GM18868 (cell line): ENCODE results near the gene PLEKHF1.
"Not testable (repeated sequence)": the region's sequence is repeated elsewhere in the genome, so short reads cannot be mapped to it uniquely, and the experiment has no call there.

Source experiments
- ATAC-seq: cut with Tn5 transposase; IDR thresholded peaks from one replicate; pipeline ENCODE4 v1.9.1; 2021; ENCODE audit warnings: mild to moderate bottlenecking, moderate library complexity; ENCODE audit not compliant: unreplicated experiment

PLEKHF1 gene, protein sequence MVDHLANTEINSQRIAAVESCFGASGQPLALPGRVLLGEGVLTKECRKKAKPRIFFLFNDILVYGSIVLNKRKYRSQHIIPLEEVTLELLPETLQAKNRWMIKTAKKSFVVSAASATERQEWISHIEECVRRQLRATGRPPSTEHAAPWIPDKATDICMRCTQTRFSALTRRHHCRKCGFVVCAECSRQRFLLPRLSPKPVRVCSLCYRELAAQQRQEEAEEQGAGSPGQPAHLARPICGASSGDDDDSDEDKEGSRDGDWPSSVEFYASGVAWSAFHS

DNA sequence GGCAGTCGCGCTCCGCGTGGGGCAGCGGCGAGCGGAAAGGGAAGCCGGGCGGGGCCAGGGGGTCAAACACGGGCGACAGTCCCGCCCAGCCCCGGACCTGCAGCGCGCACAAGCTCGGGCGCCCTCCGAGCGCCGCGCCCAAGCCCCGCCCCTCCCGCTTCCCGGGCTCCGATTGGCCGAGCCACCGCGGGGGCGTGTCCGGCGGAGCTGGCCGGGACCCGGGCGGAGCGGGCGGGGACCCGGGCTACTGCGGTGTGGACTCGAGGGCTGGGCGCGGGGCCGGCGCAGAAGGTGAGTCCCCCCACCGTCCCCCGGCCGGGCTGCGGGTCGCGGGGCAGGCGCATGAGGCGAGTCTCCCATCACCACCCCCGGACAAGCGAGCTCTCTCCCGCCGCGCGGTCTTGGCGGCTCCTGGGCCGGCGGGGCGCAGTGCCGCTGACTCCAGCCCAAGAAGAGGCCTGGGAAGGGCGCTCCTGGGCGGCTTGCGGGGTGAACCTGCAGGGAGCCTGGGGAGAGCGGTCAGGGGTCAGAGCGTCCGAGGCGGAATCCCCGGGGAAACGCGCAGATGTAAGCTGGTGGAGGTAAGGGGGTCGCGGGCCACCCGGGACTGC is at the start of gene PLEKHF1:
Gene PLEKHF1, plus strand, starts transcription at position 247 of the 611 bp plus-strand sequence. CDS start 8,379 bp downstream, outside the sequence.
- peak; percentile 89 for ATAC-seq

DNA sequence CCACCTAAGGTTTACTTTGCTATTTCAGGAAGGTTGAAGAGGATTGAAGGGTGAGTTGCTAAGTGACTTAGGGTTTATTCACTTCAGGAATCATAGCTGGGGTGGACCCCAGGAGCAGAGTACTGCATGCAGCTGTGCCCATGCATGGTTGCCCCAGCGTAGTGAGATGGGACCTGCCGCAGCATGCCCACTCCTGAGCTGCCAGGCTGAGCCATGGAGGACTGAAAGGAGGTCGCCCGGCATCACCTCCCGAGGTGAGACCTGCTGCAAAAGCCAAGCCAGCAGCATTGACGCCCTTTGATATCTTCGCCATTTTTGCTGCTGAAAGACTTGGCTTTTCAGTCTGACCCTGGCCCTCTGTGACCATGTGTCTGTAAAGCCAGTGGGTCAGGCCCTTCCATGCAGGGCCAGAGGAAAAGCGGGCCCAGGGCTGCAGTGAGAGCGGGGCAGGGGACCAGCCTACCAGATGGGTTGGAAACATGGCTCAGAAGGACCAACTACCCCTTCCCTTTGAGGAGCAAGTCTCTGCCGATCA is 49.3 kb upstream of the PLEKHF1 start:
- no peak for ATAC-seq

DNA sequence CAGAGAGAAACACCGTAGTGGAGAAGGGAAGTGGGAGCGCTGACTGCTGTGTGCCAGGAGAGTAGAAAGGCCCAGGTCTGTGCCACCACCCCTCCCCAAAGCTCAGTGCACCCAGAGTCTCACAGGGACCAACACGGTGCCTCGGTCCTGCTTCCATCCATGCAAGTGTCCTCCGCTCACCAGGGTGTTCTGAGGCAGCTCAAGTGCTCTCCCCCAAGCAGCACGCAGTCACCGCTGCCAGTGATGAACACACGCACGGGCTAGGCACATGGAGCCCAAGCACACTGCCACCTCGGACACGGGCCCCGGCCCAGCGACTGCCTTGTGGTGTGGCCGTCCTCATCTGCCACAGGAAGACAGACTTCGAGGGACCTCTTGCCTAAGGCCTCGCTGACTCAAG is 48.7 kb upstream of the PLEKHF1 start:
- no peak for ATAC-seq

DNA sequence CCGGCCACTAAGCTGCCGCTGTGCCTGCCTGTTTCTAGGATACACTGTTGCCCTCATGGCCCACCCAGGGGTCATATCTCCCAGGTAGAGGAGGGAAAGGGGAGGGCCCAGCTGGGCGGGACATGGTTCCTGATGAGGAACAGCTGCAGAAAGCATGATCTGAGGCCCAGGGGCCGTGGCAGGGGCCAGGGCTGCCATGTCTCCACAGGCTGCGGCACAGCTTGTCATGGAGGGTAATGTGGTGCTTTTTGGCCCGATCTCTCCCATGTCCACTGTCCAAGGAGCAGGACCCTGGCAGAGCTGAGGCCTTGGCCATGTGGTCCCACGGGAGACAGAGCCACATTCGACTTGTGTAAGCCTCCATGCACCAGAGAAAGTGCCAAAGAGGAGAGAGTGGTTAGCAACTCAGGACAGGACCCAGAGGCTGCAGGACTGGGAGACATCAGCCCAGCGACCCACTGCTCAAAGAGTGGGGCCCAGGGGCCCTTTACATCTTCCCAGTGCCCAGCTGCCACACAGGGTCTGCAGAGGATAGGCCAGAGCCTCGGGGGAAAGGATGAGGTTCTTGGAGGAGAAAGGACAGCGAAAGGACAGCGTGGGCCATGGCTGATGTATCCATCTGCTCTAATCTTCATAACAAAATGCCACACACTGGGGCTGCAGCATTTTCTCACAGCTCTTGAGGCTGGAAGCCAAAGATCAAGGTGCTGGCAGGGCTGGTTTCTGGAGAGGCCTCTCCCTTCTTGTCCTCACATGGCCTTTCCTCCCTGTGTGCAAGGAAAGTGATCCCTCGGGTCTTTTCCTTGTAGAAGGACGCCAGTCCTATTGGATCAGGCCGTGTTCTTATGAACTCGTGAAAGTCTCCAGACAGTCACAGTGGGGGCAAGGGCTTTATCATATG is 47.6 kb upstream of the PLEKHF1 start:
- ATAC-seq, result no peak

DNA sequence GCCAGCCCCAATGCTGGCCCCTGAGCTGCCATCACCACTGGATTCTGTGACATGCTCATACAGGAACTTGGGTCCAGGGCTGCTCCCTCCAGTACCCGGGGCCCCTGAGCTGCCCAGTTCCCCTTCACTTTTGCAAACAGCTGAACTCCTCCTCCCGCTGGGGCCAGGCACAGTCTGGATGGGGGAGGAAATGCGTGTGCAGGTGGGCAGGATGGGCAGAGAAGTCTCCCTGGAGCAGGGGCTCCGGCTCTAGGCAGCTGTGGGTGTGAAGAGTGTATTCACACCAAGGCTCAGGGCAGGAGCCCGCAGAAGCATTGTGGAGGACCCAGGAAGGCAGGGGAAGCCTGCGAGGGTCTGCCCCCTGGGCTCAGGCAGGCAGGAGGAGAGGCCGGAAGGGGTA is 46.8 kb upstream of the PLEKHF1 start:
- ATAC-seq, result no peak

DNA sequence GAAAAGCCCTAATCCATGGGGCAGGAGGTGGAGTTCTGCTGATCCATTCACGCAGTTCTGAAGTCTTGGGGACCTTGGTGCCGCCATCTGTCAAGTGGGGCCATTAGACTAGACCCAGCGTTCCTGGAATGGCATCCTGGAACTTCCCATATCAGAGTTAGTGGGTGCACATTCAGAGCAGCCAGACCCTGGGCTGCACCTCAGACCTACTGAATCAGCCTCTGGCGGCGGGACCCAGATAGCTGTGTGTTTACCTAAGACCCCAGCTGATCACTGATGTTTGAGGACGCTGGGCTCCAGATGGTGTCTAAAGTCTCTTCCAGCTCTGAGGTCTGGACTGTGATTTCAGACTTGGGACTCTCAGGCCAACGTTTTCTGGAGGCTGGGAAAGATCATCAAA is 46.4 kb upstream of the PLEKHF1 start:
- no peak for ATAC-seq

DNA sequence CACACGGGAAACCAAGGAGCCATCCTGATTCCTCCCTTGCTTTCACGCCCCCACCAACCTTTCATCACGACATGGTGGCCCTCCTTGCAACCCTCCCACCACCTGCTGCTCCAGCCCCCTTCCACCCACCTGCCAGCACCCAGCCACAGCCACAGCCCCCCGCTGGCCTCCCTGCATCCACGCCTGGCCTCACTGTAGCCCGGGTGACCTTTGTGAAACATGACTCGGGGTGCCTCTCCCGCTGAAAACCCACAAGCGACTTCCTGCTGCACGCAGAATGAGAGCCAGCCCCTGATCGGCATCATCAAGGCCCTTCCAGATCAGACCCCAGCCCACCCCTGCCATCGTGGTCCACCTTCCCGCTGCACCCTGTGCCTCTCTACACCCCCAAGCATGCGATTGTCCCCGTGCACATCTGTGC is 44.3 kb upstream of the PLEKHF1 start:
- ATAC-seq, result no peak

DNA sequence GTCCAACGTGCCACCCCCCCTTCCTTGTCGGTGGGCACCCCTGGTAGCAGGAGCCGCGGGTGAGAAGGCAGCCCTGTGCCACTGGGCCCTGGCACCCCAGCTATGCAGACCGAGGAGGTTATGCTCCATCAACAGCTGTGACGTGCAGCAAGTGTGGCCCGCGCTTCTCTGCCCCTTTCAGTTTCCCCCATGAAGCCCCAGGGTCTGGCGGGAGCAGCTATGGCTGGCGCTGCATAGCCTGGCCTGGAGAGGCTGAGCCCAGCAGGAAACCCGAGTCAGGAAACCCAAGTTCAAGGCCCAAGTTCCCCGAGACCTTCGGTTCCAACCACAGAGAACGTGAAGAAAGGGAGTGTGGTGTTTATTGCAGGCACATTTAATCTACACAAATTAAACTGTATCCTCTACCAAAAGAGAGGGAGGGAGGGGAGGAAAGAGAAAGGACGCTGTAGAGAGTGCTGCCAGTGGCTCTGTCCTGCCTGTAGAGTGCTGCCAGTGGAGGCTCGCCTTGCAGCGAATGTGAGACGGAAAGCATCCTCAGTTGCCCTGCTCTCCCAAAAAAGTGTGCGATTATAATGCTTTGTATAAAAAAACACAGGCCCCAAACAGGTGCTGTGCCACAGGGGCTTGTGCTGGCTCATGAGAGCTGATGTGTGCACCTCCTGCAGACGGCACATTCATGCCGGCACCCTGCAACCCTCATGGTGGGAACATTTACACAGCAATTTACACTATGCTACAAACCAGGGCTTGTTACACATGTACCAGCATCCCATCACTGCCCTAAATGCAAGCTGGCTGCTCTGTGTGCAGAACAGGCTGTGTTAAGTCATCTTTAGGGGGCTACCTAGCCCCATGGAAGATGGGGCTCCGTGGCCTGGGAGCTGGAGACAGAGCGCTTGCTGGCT is 42.8 kb upstream of the PLEKHF1 start:
- ATAC-seq, result peak; percentile 42

DNA sequence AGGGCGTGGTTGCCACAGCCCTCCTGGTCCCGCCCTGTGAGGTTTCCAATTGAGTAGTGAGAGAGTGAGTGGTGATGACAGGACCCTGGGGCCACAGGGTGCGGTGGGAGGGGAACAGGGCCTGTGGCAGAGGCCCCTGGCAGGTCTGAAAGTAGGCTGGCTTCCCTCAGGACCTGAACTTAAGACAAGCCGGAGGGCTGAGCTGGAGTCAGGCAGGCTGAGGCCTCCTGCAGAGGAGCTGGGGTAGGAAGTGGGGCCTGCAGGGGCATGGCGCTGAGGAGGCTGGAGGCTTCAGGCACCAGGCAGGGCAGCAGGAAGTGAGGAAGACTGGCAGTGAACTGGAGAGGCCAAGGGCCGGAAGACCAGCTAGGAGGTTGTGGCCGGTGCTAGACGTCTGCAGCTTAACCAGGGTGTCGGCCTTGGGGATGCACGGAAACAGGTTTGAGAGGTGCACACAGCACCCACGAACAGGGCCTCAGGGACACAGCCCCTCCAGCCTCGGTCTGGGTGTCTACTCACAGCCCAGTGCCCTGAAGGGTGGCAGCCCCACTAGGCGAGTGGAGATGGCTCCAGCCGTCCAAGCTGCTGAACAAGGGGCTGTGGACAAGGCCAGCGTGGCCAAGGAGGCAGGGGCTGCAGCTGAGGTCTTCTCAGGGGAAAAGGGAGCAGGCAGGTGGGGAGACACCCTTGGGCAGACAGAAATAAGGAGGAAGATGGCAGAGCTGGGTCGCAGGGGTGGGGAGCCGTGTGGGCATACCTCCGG is 41.4 kb upstream of the PLEKHF1 start:
- ATAC-seq, result no peak

DNA sequence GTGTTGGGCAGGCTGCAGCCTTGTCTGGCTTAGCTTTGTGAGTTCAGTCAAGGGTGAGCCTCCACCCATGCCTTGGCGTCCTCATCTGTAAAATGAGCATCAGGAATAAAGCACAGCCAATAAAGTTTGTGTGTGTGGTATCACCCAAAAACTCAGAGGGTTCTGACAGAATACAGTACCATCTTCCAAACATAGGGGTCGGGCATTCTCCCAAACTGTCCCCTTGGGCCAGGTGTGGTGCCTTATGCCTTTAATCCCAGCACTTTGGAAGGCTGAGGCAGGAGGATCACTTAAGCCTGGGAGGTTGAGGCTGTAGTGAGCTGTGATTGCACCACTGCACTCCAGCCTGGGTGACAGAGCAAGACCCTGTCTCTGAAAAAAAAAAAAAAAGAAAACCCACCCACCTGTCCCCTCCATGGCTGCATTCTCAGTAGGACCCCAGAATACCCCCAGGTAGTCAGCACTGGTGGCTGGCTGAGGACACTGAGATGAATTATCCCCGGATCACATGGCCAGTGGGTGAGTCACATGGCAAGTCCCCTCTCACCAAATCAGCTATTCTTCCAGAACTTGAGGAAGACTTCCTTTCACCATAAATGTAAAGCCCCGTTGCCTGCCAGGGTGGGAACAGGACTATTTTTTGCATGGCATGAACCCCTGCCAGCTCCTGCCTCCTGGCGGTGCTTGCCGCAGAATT is 40.6 kb upstream of the PLEKHF1 start:
- ATAC-seq, result no peak

DNA sequence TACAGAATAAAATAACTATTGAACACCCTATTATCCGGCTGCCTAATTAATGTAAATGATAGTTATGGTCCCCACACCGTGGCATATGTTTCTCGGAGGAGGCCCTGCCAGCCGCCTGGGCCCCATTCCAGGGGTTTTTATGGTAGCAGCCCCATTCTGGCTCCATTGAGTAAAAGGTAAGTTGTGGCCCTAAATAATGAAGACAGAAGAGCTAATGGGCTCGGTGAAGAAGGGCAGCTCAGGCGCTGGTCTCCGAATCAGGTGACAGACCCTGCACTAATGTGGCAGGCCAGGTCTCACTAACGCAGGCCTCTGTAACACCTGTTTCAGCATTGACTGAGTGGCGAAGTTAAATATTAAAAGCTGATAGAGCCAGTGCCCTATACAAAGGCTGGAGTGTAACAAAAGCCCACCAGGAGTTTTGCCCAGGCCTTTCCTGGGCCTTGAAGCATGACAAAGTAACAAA is 40.0 kb upstream of the PLEKHF1 start:
- no peak for ATAC-seq

DNA sequence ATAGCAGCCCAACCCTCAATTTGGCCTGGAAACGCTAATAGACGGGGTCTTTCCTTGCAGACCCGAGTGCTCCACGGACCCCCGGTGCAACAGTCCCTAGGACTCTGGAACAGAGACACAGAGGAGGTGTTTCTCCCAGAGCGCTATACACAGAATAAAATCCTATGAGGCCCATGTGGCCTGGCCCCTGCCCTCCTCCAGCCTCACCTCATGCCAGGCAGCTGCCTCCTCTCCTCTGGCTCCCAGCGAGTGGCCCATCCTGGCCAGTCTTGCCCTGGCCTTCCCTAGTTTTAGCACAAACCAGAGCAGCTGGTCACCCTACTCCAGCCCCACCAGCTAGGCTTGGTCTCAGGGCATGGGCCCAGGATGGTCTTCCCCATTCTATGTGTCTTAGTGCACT is 38.9 kb upstream of the PLEKHF1 start:
- no peak for ATAC-seq

DNA sequence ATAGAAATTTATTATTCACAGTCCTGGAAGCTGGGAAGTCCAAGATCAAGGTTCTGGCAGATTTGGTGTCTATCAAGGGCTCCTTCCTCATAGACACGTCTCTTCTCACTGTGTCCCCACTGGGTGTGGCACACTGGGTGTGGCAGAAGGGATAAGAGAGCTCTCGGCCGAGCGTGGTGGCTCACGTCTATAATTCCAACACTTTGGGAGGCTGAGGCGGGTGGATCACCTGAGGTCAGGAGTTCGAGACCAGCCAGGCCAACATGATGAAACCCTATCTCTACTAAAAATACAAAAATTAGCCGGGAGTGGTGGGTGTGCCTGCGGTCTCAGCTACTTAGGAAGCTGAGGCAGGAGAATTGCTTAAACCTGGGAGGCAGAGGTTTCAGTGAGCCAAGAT is 38.4 kb upstream of the PLEKHF1 start:
- ATAC-seq, result not testable (repeated sequence)

DNA sequence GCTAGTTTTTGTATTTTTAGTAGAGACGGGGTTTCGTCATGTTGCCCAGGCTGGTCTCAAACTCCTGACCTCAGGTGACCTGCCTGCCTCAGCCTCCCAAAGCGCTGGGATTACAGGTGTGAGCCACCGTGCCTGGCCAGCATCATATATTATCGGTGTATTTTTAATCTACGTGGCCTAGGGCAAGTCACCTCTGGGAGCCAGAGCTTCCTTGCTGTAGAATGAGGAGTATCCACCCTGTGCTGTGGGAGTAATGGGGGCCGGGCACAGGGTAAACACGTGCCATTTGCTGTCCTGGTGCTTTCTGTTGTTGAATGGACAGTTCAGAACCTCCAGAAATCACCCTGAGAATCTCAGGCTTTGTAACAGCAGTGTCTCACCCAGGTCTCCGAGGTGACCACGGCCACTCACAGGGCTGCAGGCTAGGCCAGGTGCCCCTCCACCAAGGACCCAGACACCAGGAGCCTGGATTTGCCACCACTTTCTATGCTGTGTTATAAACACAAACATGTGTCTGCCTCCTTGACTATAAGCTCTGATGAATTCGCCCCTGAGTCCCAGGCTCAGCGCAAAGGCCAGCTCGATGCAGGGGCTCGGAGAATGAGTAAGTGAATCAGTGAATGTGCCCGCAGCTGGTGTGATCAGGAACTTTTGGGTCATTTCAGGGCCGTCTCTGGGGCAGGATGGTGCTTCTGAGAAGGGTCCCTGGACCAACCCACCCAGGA is 36.4 kb upstream of the PLEKHF1 start:
- ATAC-seq, result no peak

DNA sequence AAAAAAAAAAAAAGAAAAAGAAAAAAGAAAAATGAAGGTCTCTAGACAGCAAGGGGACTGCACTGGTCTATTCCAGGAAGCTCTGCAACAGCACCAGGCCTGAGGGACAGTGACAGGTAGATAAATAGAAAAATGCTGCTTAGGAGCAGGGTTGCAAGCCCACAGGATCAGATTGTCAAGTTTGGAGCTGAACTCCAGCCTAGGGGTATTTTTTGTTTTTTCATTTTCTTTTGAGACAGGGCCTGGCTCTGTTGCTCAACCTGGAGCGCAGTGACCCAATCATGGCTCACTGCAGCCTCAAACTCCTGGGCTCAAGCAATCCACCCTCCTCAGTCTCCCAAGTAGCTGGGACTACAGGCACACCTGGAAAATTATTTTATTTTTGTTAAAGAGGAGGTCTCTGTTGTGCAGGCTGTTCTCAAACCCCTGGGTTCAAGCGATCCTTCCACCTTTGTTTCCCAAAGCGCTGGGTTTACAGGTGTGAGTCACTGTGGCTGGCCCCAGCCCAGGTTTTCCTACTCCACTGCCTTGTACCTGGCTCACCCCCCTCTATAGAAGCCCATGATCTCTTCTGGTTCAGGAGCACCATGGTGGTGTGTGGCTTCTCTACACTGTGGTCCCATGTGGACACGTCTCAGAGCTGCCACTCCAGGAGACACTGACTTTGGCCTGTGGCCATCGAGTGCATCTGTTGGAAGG is 35.3 kb upstream of the PLEKHF1 start:
- no peak for ATAC-seq

DNA sequence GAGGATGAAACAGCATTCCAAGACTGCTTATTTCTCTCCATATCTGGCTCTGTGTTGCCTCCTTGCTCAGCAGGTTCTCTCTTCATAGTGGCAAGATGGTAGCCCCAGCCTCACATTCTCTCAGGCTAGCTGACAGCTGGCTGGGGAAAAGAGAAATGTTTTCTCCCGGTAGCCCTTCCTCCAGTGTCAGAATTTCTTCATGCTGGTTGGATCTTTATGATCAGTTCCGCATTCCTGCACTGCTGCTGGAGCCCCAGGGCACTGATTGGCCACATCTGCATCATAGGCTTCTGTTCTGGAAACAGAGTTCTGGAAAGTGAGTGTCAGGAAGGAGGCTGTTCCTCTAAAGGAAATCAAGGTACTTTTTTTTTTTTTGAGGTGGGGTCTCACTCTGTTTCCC is 34.6 kb upstream of the PLEKHF1 start:
- ATAC-seq, result no peak

DNA sequence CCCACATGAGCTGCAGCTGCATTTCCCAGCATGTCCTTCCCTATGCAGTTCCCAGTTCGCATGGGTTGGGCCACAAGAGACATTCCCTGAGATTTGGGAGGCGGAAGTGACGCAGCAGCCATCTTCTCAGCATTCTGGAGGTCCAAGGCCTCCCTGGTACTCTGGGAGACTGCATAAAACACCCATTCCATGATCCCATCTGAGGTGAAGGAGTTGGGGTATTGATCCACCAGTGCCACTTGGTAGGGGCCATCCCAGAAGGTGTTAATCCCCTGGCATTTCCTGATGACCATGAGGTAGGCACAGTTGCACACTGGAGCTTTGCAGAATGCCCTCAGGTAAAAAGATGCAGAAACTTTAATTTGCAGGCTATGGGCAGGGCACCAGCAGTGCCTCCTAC is 33.8 kb upstream of the PLEKHF1 start:
- ATAC-seq, result no peak

DNA sequence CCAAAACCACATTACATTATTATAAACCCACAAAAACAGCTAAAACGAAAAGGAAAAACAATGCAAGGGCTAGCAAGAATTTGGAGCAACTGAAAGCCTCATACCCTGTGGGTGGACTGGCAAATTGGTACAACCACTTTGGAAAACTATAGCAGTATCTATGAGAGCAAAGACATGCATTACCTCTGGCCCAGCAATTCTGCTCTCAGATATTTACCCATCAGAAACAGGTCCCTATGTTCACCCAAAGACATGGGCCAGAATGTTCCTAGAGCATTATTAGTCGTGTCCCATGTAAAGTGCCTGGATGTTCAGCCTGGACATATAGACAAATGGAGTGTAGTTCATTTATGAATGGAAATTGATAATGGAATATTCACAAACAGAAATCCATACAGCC is 31.3 kb upstream of the PLEKHF1 start:
- ATAC-seq, result no peak
